K562 (cell line): ENCODE data around the gene BCR.

Experiments
- RBM17 ChIP-seq: fragments of 200-400 bp; formaldehyde crosslinking; IDR thresholded peaks from 2 replicates; pipeline ENCODE4 v1.6.1; 2017; ENCODE audit warnings: low read depth, mild to moderate bottlenecking, low read length, borderline replicate concordance
- RFX5 ChIP-seq: IDR thresholded peaks from 2 replicates; pipeline ENCODE4 v1.6.1; 2011; ENCODE audit warnings: low read depth, mild to moderate bottlenecking, improper control_type of control experiment, low read length
- SPI1 ChIP-seq: IDR thresholded peaks from 2 replicates; pipeline ENCODE4 v1.6.1; 2011; ENCODE audit warnings: low read depth, low read length, control low read depth, borderline replicate concordance
- SRSF9 ChIP-seq: fragments of 200-400 bp; formaldehyde crosslinking; IDR thresholded peaks from 2 replicates; pipeline ENCODE4 v1.6.1; 2017; ENCODE audit warnings: low read depth, low read length, borderline replicate concordance
- TARDBP ChIP-seq: fragments of 450-650 bp; IDR thresholded peaks from 2 replicates; pipeline ENCODE4 v1.6.1; 2016
- YY1 ChIP-seq, 3 experiments: IDR thresholded peaks; 2 replicates each; pipeline ENCODE4 v1.6.1; 2011; ENCODE audit warnings: low read length in 2 of 3, mild to moderate bottlenecking in 2 of 3, moderate library complexity in 2 of 3, borderline replicate concordance in 1 of 3, control low read depth in 1 of 3, low read depth in 1 of 3; ENCODE audit not compliant: insufficient read depth in 3 of 3, insufficient replicate concordance in 2 of 3, control insufficient read depth in 1 of 3, insufficient read length in 1 of 3; ENCODE audit errors: extremely low read depth in 1 of 3
- ZNF274 ChIP-seq: IDR thresholded peaks from 2 replicates; pipeline ENCODE4 v1.6.1; 2011; ENCODE audit warnings: low read depth, mild to moderate bottlenecking, low read length, moderate library complexity, borderline replicate concordance
- ZNF384 ChIP-seq: IDR thresholded peaks from 2 replicates; pipeline ENCODE4 v1.6.1; 2012; ENCODE audit warnings: low read depth, low read length, improper control_type of control experiment
- TF ChIP-seq, protein P1 (sequence below): sonication (generic); formaldehyde crosslinking; IDR thresholded peaks from 2 replicates; pipeline ENCODE4 v1.8.0; 2023; ENCODE audit warnings: mild to moderate bottlenecking, missing genetic modification reagents
- TF ChIP-seq, protein P2 (sequence below): fragments of 450-650 bp; formaldehyde crosslinking; IDR thresholded peaks from 2 replicates; pipeline ENCODE4 v1.4.0; 2020; ENCODE audit warnings: mild to moderate bottlenecking, moderate library complexity
- TF ChIP-seq, protein P3 (sequence below), 3 experiments: IDR thresholded peaks in 2 of 3; conservative IDR thresholded peaks in 1 of 3; 2 replicates each; pipeline ENCODE4 v1.5.1; 2011 to 2012; ENCODE audit warnings: low read length in 3 of 3, mild to moderate bottlenecking in 3 of 3, control low read depth in 2 of 3, improper control_type of control experiment in 1 of 3, inconsistent platforms in 1 of 3, low read depth in 1 of 3, mixed read lengths in 1 of 3, moderate library complexity in 1 of 3; ENCODE audit not compliant: insufficient read depth in 2 of 3
- TF ChIP-seq, protein P4 (sequence below): sonication (generic); formaldehyde crosslinking; IDR thresholded peaks from 2 replicates; pipeline ENCODE4 v1.5.0; 2020; ENCODE audit warnings: missing genetic modification reagents

DNA sequence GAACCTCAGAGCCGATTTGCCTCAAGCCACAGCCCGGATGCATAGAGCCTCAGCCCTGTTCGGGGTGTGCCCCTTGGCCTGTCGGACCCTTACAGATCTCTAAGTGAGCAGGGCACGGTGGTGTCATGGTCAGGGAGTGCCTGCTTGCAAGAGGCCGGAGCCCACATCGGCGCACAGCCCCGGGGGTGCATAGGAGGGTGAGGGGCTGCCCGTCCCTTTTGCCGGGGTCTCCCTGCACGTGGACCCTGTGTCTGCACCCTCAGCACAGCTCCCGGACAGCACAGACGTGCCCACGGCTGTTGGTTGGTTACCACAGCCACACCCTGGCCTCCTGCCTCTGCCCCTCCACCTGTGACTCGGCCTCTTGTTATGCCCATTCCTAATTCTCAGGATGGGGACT is 28.5 kb upstream of the BCR start:
- no peak for TF ChIP-seq YY1 (IDR thresholded peaks at IDR 0.05; ENCODE audit: borderline replicate concordance in 1 of 3, control insufficient read depth in 1 of 3, extremely low read depth in 1 of 3, insufficient read depth in 3 of 3, insufficient read length in 1 of 3, insufficient replicate concordance in 2 of 3, low read depth in 1 of 3, low read length in 2 of 3)
- no peak for TF ChIP-seq SPI1
- TF ChIP-seq, protein P1, sequence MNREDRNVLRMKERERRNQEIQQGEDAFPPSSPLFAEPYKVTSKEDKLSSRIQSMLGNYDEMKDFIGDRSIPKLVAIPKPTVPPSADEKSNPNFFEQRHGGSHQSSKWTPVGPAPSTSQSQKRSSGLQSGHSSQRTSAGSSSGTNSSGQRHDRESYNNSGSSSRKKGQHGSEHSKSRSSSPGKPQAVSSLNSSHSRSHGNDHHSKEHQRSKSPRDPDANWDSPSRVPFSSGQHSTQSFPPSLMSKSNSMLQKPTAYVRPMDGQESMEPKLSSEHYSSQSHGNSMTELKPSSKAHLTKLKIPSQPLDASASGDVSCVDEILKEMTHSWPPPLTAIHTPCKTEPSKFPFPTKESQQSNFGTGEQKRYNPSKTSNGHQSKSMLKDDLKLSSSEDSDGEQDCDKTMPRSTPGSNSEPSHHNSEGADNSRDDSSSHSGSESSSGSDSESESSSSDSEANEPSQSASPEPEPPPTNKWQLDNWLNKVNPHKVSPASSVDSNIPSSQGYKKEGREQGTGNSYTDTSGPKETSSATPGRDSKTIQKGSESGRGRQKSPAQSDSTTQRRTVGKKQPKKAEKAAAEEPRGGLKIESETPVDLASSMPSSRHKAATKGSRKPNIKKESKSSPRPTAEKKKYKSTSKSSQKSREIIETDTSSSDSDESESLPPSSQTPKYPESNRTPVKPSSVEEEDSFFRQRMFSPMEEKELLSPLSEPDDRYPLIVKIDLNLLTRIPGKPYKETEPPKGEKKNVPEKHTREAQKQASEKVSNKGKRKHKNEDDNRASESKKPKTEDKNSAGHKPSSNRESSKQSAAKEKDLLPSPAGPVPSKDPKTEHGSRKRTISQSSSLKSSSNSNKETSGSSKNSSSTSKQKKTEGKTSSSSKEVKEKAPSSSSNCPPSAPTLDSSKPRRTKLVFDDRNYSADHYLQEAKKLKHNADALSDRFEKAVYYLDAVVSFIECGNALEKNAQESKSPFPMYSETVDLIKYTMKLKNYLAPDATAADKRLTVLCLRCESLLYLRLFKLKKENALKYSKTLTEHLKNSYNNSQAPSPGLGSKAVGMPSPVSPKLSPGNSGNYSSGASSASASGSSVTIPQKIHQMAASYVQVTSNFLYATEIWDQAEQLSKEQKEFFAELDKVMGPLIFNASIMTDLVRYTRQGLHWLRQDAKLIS: no peak
- TF ChIP-seq, protein P2, sequence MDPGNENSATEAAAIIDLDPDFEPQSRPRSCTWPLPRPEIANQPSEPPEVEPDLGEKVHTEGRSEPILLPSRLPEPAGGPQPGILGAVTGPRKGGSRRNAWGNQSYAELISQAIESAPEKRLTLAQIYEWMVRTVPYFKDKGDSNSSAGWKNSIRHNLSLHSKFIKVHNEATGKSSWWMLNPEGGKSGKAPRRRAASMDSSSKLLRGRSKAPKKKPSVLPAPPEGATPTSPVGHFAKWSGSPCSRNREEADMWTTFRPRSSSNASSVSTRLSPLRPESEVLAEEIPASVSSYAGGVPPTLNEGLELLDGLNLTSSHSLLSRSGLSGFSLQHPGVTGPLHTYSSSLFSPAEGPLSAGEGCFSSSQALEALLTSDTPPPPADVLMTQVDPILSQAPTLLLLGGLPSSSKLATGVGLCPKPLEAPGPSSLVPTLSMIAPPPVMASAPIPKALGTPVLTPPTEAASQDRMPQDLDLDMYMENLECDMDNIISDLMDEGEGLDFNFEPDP (CRISPR knock-in tag): no peak
- TF ChIP-seq RBM17: no peak
- no peak for TF ChIP-seq ZNF274
- no peak for TF ChIP-seq ZNF384
- no peak for TF ChIP-seq SRSF9
- TF ChIP-seq TARDBP: no peak
- TF ChIP-seq, protein P3, sequence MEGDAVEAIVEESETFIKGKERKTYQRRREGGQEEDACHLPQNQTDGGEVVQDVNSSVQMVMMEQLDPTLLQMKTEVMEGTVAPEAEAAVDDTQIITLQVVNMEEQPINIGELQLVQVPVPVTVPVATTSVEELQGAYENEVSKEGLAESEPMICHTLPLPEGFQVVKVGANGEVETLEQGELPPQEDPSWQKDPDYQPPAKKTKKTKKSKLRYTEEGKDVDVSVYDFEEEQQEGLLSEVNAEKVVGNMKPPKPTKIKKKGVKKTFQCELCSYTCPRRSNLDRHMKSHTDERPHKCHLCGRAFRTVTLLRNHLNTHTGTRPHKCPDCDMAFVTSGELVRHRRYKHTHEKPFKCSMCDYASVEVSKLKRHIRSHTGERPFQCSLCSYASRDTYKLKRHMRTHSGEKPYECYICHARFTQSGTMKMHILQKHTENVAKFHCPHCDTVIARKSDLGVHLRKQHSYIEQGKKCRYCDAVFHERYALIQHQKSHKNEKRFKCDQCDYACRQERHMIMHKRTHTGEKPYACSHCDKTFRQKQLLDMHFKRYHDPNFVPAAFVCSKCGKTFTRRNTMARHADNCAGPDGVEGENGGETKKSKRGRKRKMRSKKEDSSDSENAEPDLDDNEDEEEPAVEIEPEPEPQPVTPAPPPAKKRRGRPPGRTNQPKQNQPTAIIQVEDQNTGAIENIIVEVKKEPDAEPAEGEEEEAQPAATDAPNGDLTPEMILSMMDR (IDR thresholded peaks at IDR 0.05 in 2 of 3, conservative IDR thresholded peaks at IDR 0.05 in 1 of 3; ENCODE audit: insufficient read depth in 2 of 3, low read depth in 1 of 3, low read length in 3 of 3): no peak
- TF ChIP-seq, protein P4, sequence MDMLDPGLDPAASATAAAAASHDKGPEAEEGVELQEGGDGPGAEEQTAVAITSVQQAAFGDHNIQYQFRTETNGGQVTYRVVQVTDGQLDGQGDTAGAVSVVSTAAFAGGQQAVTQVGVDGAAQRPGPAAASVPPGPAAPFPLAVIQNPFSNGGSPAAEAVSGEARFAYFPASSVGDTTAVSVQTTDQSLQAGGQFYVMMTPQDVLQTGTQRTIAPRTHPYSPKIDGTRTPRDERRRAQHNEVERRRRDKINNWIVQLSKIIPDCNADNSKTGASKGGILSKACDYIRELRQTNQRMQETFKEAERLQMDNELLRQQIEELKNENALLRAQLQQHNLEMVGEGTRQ: no peak
- TF ChIP-seq RFX5: no peak
